ENCODE data around the gene UBE2R2. TPM values are rescaled to one million over a fixed set of nuclear protein-coding genes. Genes with fewer than 3 reads are reported as not detected.
A peak's percentile ranks its signal among the peaks of the same experiment; 100 is the strongest.

Gene UBE2R2
- total RNA-seq (2012; rRNA removed) (12.7 and 17.5 TPM in 2 replicates), polyA plus RNA-seq (2012; rRNA removed) (23.3 and 24.8 TPM in 2 replicates), Bru-seq, nascent RNA (percentile 92 among the genes with signal in this experiment), BruChase-seq, experiment 1, labeled RNA remaining after a 6-hour chase (percentile 98 among the genes with signal in this experiment), BruChase-seq, experiment 2, labeled RNA remaining after a 2-hour chase (percentile 91 among the genes with signal in this experiment)
- polyA plus RNA-seq (2012; cell fraction: cytosol; rRNA removed), result 10.4 and 11.4 TPM in 2 replicates
- 5.9 and 25.7 TPM in 2 replicates for polyA plus RNA-seq (2012; cell fraction: nucleus; rRNA removed; ENCODE audit: low replicate concordance)
- long read RNA-seq, full-length matches to known transcripts, result 107 of 130 reads
- long read RNA-seq, partial matches to known transcripts, result 4 of 130 reads
- long read RNA-seq, other reads (novel, unspliced or antisense), result 19 of 130 reads

- dilution Hi-C loops (cut with HindIII; ENCODE audit: low sequenced_read_pairs, unreplicated experiment) (no loop called here), intact Hi-C loops (cut with micrococcal nuclease) (loop anchor here (5.0 kb wide), 1 partner anchor 106 kb away; no protein-coding TSS in a partner anchor), in situ Hi-C loops (cut with MboI; ENCODE audit: low sequenced_read_pairs) (no loop called here)
- Histone ChIP-seq H3K23ac (ENCODE audit: low read depth, low read length) (peak within 1 kb of the TSS; percentile 89), H3K4me2 (ENCODE audit: low read depth, low read length) (peak within 1 kb of the TSS; percentile 85), H3K14ac (replicated peaks; ENCODE audit: low read depth, low read length) (peak within 1 kb of the TSS; percentile 96), H2BK20ac (ENCODE audit: low read depth, low read length) (peak within 1 kb of the TSS; percentile 86), H4K91ac (ENCODE audit: insufficient read depth, low read depth, low read length) (peak within 1 kb of the TSS; percentile 95), H3K9me3 (ENCODE audit: control insufficient read depth, insufficient read depth, low read length) (no peaks in the 10 kb centered on the region), H4K5ac (ENCODE audit: low read depth, low read length) (peak within 1 kb of the TSS; percentile 86), H3K79me1 (ENCODE audit: low read depth in 1 of 2, low read length in 2 of 2) (peaks cover 6 to 37% of the 10 kb centered on the region in 2 experiments; a peak in 3 of 4 replicates), H3K56ac (ENCODE audit: extremely low read depth, insufficient read depth, low read length) (peak within 1 kb of the TSS; percentile 92), H3K18ac (ENCODE audit: low read depth, low read length) (peak within 1 kb of the TSS; percentile 91), H3K9ac (ENCODE audit: low read depth, low read length) (peak within 1 kb of the TSS; percentile 94), H3K4me1 (ENCODE audit: control insufficient read depth, insufficient read depth, low read length) (peaks cover 15% of the 10 kb centered on the region), H2BK15ac (ENCODE audit: low read depth, low read length) (peak within 1 kb of the TSS; percentile 95), H2AK9ac (replicated peaks; ENCODE audit: low read depth, low read length, poor library complexity) (peak within 1 kb of the TSS; percentile 99), H2BK5ac (ENCODE audit: low read depth, low read length, poor library complexity, severe bottlenecking) (peak within 1 kb of the TSS; percentile 99), H4K20me1 (ENCODE audit: insufficient read depth, low read length) (peaks cover 34% of the 10 kb centered on the region), H2AK5ac (ENCODE audit: low read depth, low read length) (peak within 1 kb of the TSS; percentile 93), H3K27ac (ENCODE audit: insufficient read depth, low read length) (peak within 1 kb of the TSS; percentile 98), H3K9me1 (ENCODE audit: insufficient read depth, low read length) (peaks cover 13% of the 10 kb centered on the region), H3K36me3 (ENCODE audit: control insufficient read depth, insufficient read depth, low read length) (no peaks in the 10 kb centered on the region), H2BK120ac (ENCODE audit: low read depth, low read length) (peak within 1 kb of the TSS; percentile 86), H3K4me3 (ENCODE audit: insufficient read depth, low read depth, low read length) (peak within 1 kb of the TSS; percentile 100), H3K4ac (ENCODE audit: low read depth, low read length) (peak within 1 kb of the TSS; percentile 96), H2AFZ (replicated peaks; ENCODE audit: low read length, poor library complexity) (peak within 1 kb of the TSS; percentile 98), H4K8ac (ENCODE audit: low read depth in 2 of 2, low read length in 2 of 2) (peak within 1 kb of the TSS; percentile 92 to 94), H3K27me3 (ENCODE audit: control insufficient read depth, insufficient read depth, low read length) (no peaks in the 10 kb centered on the region)
- no TSS peak for BruUV-seq (replicated peaks)
- WGBS, 2 experiments (ENCODE audit: extremely low coverage in 2 of 2, insufficient read length in 1 of 2), result 1% methylated on average over 16 of the region's 66 CpGs; no CpG with 5 or more reads in 1 of the 2 experiments
- POLR2A ChIA-PET (ENCODE audit: unreplicated experiment), result interaction anchor here (0.6 kb wide), 1 partner anchor 222 kb away, joined by 5 read pairs; no protein-coding TSS in a partner anchor
- ATAC-seq (ENCODE audit: low read depth) (peak; percentile 73), DNase-seq (peak; percentile 86)
- CTCF ChIA-PET, result interaction anchor here (0.8 kb wide), 1 partner anchor 38 kb away, joined by 4 read pairs; no protein-coding TSS in a partner anchor
- TF ChIP-seq BHLHE40 (IDR thresholded peaks at IDR 0.05; ENCODE audit: low read depth, low read length), result peak; percentile 94
- TF ChIP-seq ELK1 (IDR thresholded peaks at IDR 0.05; ENCODE audit: borderline replicate concordance, low read depth, low read length), result no peak
- TF ChIP-seq RAD21 (IDR thresholded peaks at IDR 0.05; ENCODE audit: low read length), result no peak
- TF ChIP-seq USF2 (IDR thresholded peaks at IDR 0.05; ENCODE audit: low read depth, low read length), result no peak
- no peak for TF ChIP-seq RCOR1 (IDR thresholded peaks at IDR 0.05; ENCODE audit: insufficient replicate concordance, low read length)
- TF ChIP-seq MAZ (IDR thresholded peaks at IDR 0.05; ENCODE audit: borderline replicate concordance, low read depth, low read length), result peak; percentile 86; the same call in 1 of the 2 replicates
- 0 out of 2 replicates have a peak, but pooled peaks have one; percentile 19 for TF ChIP-seq FOS (IDR thresholded peaks at IDR 0.05; ENCODE audit: low read depth, low read length)
- no peak for TF ChIP-seq CTCF (conservative IDR thresholded peaks at IDR 0.05; ENCODE audit: low read depth, low read length)
- no peak for TF ChIP-seq CEBPB (IDR thresholded peaks at IDR 0.05; ENCODE audit: low read depth, low read length)
- peak; percentile 81; the same call in 1 of the 2 replicates for TF ChIP-seq POLR2A (IDR thresholded peaks at IDR 0.05; ENCODE audit: low read depth, low read length)
These were observed at the start of gene UBE2R2 for GRCh38 chr9:33816327-33817252. TSS of gene UBE2R2 (plus strand) at chr9:33817160. CDS start at chr9:33817758, 598 bp downstream.
